OCI-LY7 (cell line): ENCODE results near the gene MRTFB. TPM values are rescaled to one million over a fixed set of nuclear protein-coding genes. Genes with fewer than 3 reads are reported as not detected.
"Not testable (repeated sequence)": the region's sequence is repeated elsewhere in the genome, so short reads cannot be mapped to it uniquely, and the experiment has no call there.

Source experiments
- Bru-seq: library from RNA; stranded (reverse); fragments of 400-500 nt; gene quantifications from one replicate; lab custom pipeline; 2021; lab: Mats Ljungman, UMichigan
- BruChase-seq, 2 experiments: library from RNA; stranded (reverse); fragments of 400-500 nt; gene quantifications; one replicate each; lab custom pipeline; 2021; lab: Mats Ljungman, UMichigan
- BruUV-seq: library from RNA; stranded (reverse); fragments of 400-500 nt; replicated peaks from 2 replicates; lab custom pipeline; 2021; lab: Mats Ljungman, UMichigan
- CTCF ChIA-PET: fragments of 300-600 bp; sonication (Branson Sonifier 250); formaldehyde crosslinking; loops from one replicate; lab custom pipeline; 2022; ENCODE audit warnings: antibody characterized with exemption; ENCODE audit not compliant: unreplicated experiment; lab: Charles Lee
- POLR2A ChIA-PET: fragments of 300-600 bp; sonication (Branson Sonifier 250); formaldehyde crosslinking; loops from one replicate; lab custom pipeline; 2022; ENCODE audit warnings: antibody characterized with exemption; lab: Charles Lee
- DNase-seq: peaks from one replicate; pipeline ENCODE4 v3.0.0-alpha.2; 2015; ENCODE audit warnings: low spot score
- H2AFZ ChIP-seq: fragments of 200-600 bp; sonication (generic), shearing (Covaris generic); 2 replicates; pipeline ENCODE4 v1.6.1; 2014; ENCODE audit warnings: mild to moderate bottlenecking, antibody characterized with exemption, low read length, moderate library complexity
- H3K27ac ChIP-seq: fragments of 200-600 bp; sonication (generic); 2 replicates; pipeline ENCODE4 v1.5.1; 2014; ENCODE audit warnings: mixed run types, low read depth, mild to moderate bottlenecking, moderate library complexity, low read length, inconsistent platforms; ENCODE audit not compliant: poor library complexity, severe bottlenecking
- H3K36me3 ChIP-seq: fragments of 200-600 bp; sonication (generic); 2 replicates; pipeline ENCODE4 v1.6.1; 2014; ENCODE audit warnings: mild to moderate bottlenecking, antibody characterized with exemption, low read length, moderate library complexity, mixed read lengths; ENCODE audit not compliant: insufficient read depth
- H3K4me1 ChIP-seq: fragments of 200-600 bp; sonication (generic); 2 replicates; pipeline ENCODE4 v1.5.1; 2014; ENCODE audit warnings: mild to moderate bottlenecking, low read length; ENCODE audit not compliant: insufficient read depth, poor library complexity, severe bottlenecking
- H3K4me2 ChIP-seq: fragments of 200-600 bp; sonication (generic); 2 replicates; pipeline ENCODE4 v1.6.1; 2014; ENCODE audit warnings: mild to moderate bottlenecking, low read length
- H3K4me3 ChIP-seq: fragments of 200-600 bp; sonication (generic); 2 replicates; pipeline ENCODE4 v1.5.1; 2014; ENCODE audit warnings: mild to moderate bottlenecking, low read depth, low read length; ENCODE audit not compliant: poor library complexity, severe bottlenecking
- H3K79me2 ChIP-seq: fragments of 200-600 bp; sonication (generic); 2 replicates; pipeline ENCODE4 v1.6.1; 2016; ENCODE audit warnings: low read depth, mild to moderate bottlenecking, low read length, moderate library complexity, mixed read lengths; ENCODE audit not compliant: insufficient read depth
- H3K9me2 ChIP-seq: fragments of 200-600 bp; sonication (generic); 2 replicates; pipeline ENCODE4 v1.6.1; 2016; ENCODE audit warnings: mild to moderate bottlenecking, low read length, mixed read lengths; ENCODE audit not compliant: insufficient read depth
- H3K9me3 ChIP-seq: fragments of 200-600 bp; sonication (generic); 2 replicates; pipeline ENCODE4 v1.6.1; 2014; ENCODE audit warnings: mild to moderate bottlenecking, mixed run types, low read length, mixed read lengths
- H4K20me1 ChIP-seq: fragments of 200-600 bp; sonication (generic); 2 replicates; pipeline ENCODE4 v1.6.1; 2014; ENCODE audit warnings: mild to moderate bottlenecking, antibody characterized with exemption, low read length, moderate library complexity, mixed read lengths; ENCODE audit not compliant: insufficient read depth
- EZH2phosphoT487 ChIP-seq: fragments of 200-600 bp; sonication (generic); IDR thresholded peaks from 2 replicates; pipeline ENCODE4 v1.6.1; 2018; ENCODE audit warnings: low read depth, borderline replicate concordance, mild to moderate bottlenecking, mixed run types, antibody characterized with exemption, low read length, moderate library complexity, mixed read lengths
- intact Hi-C: fragments of 100-400 bp; cut with micrococcal nuclease; formaldehyde crosslinking; loops from one replicate; pipeline ENCODE4 v1.10.0; 2022; ENCODE audit not compliant: unreplicated experiment
- long read RNA-seq: library from polyadenylated mRNA; stranded (forward); transcript quantifications from one replicate; pipeline ENCODE4 v2.0.0, GENCODE V29; 2022
- total RNA-seq, 2 experiments: library from RNA; depleted of rRNA in 1 of 2; stranded (reverse); fragments of >200 nt in 1 of 2; shearing (Covaris generic) in 1 of 2; gene quantifications; 2 replicates each; pipeline ENCODE4 v1.2.3, GENCODE V29; 2014 to 2022
- TF ChIP-seq, protein P1 (sequence below): fragments of 200-600 bp; sonication (generic); conservative IDR thresholded peaks from 2 replicates; pipeline ENCODE4 v1.5.1; 2014; ENCODE audit warnings: mild to moderate bottlenecking, antibody characterized with exemption, low read length, moderate library complexity, mixed read lengths

The MRTFB gene
- total RNA-seq (2014; rRNA removed; shearing (Covaris generic)) (8.5 and 11.7 TPM in 2 replicates), total RNA-seq (2022) (21.4 and 26.6 TPM in 2 replicates), Bru-seq, nascent RNA (percentile 68 among the genes with signal in this experiment), BruChase-seq, experiment 1, labeled RNA remaining after a 6-hour chase (percentile 56 among the genes with signal in this experiment), BruChase-seq, experiment 2, labeled RNA remaining after a 2-hour chase (percentile 59 among the genes with signal in this experiment)
- long read RNA-seq, partial matches to known transcripts = 0 of 5 reads
- long read RNA-seq, other reads (novel, unspliced or antisense) = 5 of 5 reads

GRCh38 chr16:14070877-14071575 is at the start of gene MRTFB:
MRTFB (plus strand) TSS chr16:14071319; CDS start chr16:14140607, 69,288 bp downstream.
- peaks cover 12% of the 10 kb centered on the region for H3K4me1 ChIP-seq
- H4K20me1 ChIP-seq = no peaks in the 10 kb centered on the region
- H2AFZ ChIP-seq = peak within 1 kb of the TSS; percentile 95
- H3K79me2 ChIP-seq = no peaks in the 10 kb centered on the region
- no peaks in the 10 kb centered on the region for H3K36me3 ChIP-seq
- intact Hi-C loops = no loop called here
- peak; percentile 82 for DNase-seq
- peak within 1 kb of the TSS; percentile 99 for H3K4me3 ChIP-seq
- CTCF ChIA-PET = interaction anchor here (1.0 kb wide), 1 partner anchor 16 kb away, joined by 3 read pairs; no protein-coding TSS in a partner anchor
- no peaks in the 10 kb centered on the region for H3K9me3 ChIP-seq
- TF ChIP-seq EZH2phosphoT487 = no peak
- TF ChIP-seq, protein P1, sequence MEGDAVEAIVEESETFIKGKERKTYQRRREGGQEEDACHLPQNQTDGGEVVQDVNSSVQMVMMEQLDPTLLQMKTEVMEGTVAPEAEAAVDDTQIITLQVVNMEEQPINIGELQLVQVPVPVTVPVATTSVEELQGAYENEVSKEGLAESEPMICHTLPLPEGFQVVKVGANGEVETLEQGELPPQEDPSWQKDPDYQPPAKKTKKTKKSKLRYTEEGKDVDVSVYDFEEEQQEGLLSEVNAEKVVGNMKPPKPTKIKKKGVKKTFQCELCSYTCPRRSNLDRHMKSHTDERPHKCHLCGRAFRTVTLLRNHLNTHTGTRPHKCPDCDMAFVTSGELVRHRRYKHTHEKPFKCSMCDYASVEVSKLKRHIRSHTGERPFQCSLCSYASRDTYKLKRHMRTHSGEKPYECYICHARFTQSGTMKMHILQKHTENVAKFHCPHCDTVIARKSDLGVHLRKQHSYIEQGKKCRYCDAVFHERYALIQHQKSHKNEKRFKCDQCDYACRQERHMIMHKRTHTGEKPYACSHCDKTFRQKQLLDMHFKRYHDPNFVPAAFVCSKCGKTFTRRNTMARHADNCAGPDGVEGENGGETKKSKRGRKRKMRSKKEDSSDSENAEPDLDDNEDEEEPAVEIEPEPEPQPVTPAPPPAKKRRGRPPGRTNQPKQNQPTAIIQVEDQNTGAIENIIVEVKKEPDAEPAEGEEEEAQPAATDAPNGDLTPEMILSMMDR = no peak
- no TSS peak for BruUV-seq
- POLR2A ChIA-PET = no interaction called here
- H3K9me2 ChIP-seq = no peaks in the 10 kb centered on the region
- H3K27ac ChIP-seq = no peak within 1 kb of the TSS
- H3K4me2 ChIP-seq = peak within 1 kb of the TSS; percentile 99

GRCh38 chr16:14023526-14023925 is 47.6 kb upstream of the MRTFB start:
- intact Hi-C loops, H4K20me1 ChIP-seq, H3K9me2 ChIP-seq, H3K4me2 ChIP-seq, POLR2A ChIA-PET, H3K27ac ChIP-seq, BruUV-seq, H3K36me3 ChIP-seq, H3K4me1 ChIP-seq, DNase-seq, H3K79me2 ChIP-seq, CTCF ChIA-PET, H2AFZ ChIP-seq, H3K4me3 ChIP-seq, H3K9me3 ChIP-seq: not testable (repeated sequence)

DNA sequence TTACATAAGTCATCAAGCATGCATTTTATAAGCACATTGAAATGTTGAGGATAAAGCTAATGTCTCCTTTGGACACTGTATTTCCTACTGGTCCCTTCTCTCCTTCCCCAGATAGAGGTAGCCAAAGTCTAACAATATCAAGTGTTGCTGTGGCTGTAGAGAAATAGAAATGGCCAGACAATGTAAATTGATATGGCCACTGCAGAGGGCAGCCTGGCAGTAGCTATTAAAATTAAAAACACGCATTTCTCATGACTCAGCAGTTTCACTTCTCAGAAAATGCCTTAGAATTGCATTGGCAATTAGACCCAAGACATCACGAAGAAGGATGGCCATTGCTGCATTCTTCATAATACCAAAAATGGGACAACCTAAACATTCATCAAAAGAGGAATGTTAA is 46.8 kb upstream of the MRTFB start:
- Histone ChIP-seq H3K27ac (no peak overlapping the region), H3K36me3 (no peaks in the 10 kb centered on the region), H4K20me1 (no peaks in the 10 kb centered on the region), H3K4me1 (no peaks in the 10 kb centered on the region), H3K9me2 (no peaks in the 10 kb centered on the region), H3K79me2 (no peaks in the 10 kb centered on the region), H3K4me3 (no peak overlapping the region), H3K9me3 (no peaks in the 10 kb centered on the region), H3K4me2 (no peak overlapping the region), H2AFZ (no peak overlapping the region)
- intact Hi-C loops = no loop called here
- no TSS peak for BruUV-seq
- TF ChIP-seq, protein P1 = no peak
- no peak for TF ChIP-seq EZH2phosphoT487
- peak; percentile 15 for DNase-seq
- CTCF ChIA-PET = no interaction called here
- POLR2A ChIA-PET = interaction anchor here (0.5 kb wide), 1 partner anchor 10 kb away, joined by 3 read pairs; no protein-coding TSS in a partner anchor
